Neural progenitor cell (in vitro differentiated cells): ENCODE data around the gene MMP28.

ENCODE experiments used
- CTCF ChIP-seq: fragments of 200-600 bp; sonication (generic); IDR thresholded peaks from 2 replicates; pipeline ENCODE4 v1.5.1; 2017; ENCODE audit warnings: antibody characterized with exemption, mild to moderate bottlenecking
- EZH2 ChIP-seq: fragments of 200-600 bp; sonication (generic); IDR thresholded peaks from 2 replicates; pipeline ENCODE4 v1.6.1; 2017; ENCODE audit warnings: antibody characterized with exemption, mild to moderate bottlenecking, moderate library complexity

GRCh38 chr17:35757243-35757642 is 38.2 kb downstream of the MMP28 start:
- TF ChIP-seq CTCF, result no peak
- no peak for TF ChIP-seq EZH2
